Esophagus squamous epithelium (tissue), 4 donors: ENCODE results near the gene VPS36.
"Not testable (repeated sequence)": the region's sequence is repeated elsewhere in the genome, so short reads cannot be mapped to it uniquely, and the experiment has no call there.

Experiments
- CTCF ChIP-seq, 6 experiments: fragments of 450-650 bp in 4 of 6; fragments of 200-600 bp in 2 of 6; sonication (generic) in 2 of 6; IDR thresholded peaks; one replicate each; pipeline ENCODE4 v1.5.1; 2016 to 2019; ENCODE audit warnings: antibody characterized with exemption in 6 of 6, mild to moderate bottlenecking in 4 of 6, moderate library complexity in 4 of 6
- POLR2A ChIP-seq, 4 donors: fragments of 450-650 bp; IDR thresholded peaks; one replicate each; pipeline ENCODE4 v1.6.1; 2017; ENCODE audit warnings: antibody characterized with exemption in 4 of 4, mild to moderate bottlenecking in 4 of 4, moderate library complexity in 3 of 4

- TF ChIP-seq CTCF, POLR2A (IDR thresholded peaks at IDR 0.05): not testable (repeated sequence)
These were observed 43.8 kb upstream of the VPS36 start for GRCh38 chr13:52494241-52494640.
